ENCODE data around the gene KITLG.
"Not testable (repeated sequence)": the region's sequence is repeated elsewhere in the genome, so short reads cannot be mapped to it uniquely, and the experiment has no call there.

Gene KITLG, protein sequence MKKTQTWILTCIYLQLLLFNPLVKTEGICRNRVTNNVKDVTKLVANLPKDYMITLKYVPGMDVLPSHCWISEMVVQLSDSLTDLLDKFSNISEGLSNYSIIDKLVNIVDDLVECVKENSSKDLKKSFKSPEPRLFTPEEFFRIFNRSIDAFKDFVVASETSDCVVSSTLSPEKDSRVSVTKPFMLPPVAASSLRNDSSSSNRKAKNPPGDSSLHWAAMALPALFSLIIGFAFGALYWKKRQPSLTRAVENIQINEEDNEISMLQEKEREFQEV

GRCh38 chr12:88580051-88580871 lies at the start of gene KITLG:
TSS of gene KITLG (minus strand) at chr12:88580471. CDS start at chr12:88580278, 193 bp downstream.
- no peak for DNase-seq (ENCODE audit: low read depth in 2 of 2)

- no peak for DNase-seq (ENCODE audit: low read depth in 2 of 2)
Observed at GRCh38 chr12:88628856-88629509, 48.7 kb upstream of the KITLG start.

- not testable (repeated sequence) for DNase-seq (ENCODE audit: low read depth in 2 of 2)
Observed at GRCh38 chr12:88628035-88628434, 47.8 kb upstream of the KITLG start.

- DNase-seq (ENCODE audit: low read depth in 2 of 2) = no peak
Observed at GRCh38 chr12:88627501-88627900, 47.2 kb upstream of the KITLG start.

DNA sequence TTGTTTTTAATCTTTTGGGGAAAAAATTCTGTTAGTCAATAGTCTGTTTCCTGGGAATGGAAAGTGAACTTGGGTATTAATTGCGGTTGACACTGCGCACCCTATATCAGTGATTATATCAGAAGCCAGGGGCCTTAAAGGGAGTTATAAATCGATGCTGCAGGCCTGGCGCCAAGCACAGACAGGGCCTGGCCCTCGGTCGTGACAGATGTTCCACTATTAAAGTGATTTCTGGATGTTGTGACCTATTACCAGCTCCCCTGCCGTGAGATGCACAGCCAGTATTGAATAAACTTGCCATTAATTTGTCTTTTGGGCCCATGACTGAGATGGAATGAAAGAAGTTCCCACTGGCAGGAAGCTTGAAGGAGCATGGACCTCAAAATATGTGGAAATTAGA lies 45.1 kb upstream of the KITLG start:
- no peak for DNase-seq (ENCODE audit: low read depth in 2 of 2)

- no peak for DNase-seq (ENCODE audit: low read depth in 2 of 2)
Observed at GRCh38 chr12:88624911-88625310, 44.6 kb upstream of the KITLG start.

GRCh38 chr12:88623777-88624548 lies 43.7 kb upstream of the KITLG start:
- no peak for DNase-seq (ENCODE audit: low read depth in 2 of 2)

- no peak for DNase-seq (ENCODE audit: low read depth in 2 of 2)
Observed at GRCh38 chr12:88617352-88617751, 37.1 kb upstream of the KITLG start.

DNA sequence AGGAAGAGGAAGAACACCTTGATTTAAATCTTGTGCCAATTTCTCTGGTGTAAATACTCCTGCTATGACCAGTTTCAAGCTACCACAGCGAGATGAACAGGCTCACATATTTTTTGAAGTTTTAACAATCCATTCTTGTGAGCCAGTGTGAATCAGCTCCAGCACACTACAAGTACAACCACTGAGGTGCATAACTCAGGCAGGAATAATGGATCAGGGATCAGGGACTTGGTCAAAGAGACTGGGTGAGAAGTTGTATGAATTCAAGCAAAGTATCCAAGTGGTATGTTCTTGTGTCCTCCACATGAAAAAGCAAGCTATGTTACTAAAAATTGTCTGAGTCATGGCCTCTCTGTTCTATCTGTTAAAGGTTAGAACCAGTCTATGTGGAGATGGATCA lies 35.2 kb upstream of the KITLG start:
- no peak for DNase-seq (ENCODE audit: low read depth in 2 of 2)

DNA sequence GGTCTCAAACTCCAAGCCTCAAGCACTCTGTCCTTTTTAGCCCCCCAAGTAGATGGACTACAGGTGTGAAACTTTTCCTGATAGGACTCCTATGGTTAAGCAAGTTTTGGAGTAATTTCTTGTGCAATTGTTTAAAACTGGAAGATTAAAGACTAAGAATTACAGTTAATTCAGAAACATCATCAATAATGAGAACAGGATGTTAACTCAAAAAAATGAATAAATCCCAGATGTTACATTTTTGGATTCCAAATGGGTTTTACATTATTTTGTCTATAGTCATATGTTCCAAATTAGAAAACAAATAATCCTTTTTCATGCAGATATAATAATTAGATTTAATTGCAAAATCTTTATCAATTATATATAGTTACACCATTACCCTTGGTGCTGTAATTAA lies 24.4 kb upstream of the KITLG start:
- no peak for DNase-seq (ENCODE audit: low read depth in 2 of 2)

GRCh38 chr12:88600272-88600671 lies 20.0 kb upstream of the KITLG start:
- DNase-seq (ENCODE audit: low read depth in 2 of 2) = no peak

DNA sequence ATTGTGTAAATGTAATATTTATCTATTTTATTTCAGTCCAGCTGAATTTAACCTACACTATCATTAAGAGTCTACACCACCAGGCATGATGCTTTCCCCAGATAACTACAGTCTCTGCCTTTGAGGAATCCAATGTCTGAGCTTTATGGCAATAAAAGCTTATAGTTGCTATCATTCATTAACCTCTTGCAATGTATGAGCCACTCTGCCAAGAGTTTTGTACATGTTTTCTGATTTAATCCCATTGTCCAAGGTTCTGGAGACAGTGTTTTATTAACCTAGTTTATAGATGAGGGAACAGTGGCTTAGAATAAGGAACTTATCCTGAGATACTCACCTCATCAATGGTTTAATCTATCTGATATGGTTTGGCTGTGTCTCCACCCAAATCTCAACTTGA lies 17.1 kb upstream of the KITLG start:
- DNase-seq (ENCODE audit: low read depth in 2 of 2) = no peak

- DNase-seq (ENCODE audit: low read depth in 2 of 2) = no peak
Observed at GRCh38 chr12:88595697-88596096, 15.4 kb upstream of the KITLG start.

GRCh38 chr12:88594780-88595179 lies 14.5 kb upstream of the KITLG start:
- DNase-seq (ENCODE audit: low read depth in 2 of 2) = no peak

DNA sequence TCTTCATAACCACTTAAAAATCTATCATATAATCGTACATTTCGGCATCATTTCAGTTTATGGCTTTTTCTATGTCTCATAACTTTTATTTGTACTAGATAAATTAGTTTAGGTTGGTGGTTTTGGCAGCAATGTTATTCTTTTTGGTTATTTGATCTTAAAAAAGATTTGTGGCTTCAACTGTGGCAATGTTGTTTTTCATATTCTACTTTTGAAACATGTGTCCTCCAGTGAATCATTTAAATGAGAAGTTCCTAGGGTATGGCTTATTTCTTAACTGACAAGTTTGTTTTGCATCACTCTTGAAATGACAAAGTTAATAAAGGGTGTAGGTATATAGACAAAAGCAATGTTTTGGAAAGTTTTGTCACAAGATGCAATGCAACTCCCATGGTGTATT lies 11.1 kb upstream of the KITLG start:
- no peak for DNase-seq (ENCODE audit: low read depth in 2 of 2)

DNA sequence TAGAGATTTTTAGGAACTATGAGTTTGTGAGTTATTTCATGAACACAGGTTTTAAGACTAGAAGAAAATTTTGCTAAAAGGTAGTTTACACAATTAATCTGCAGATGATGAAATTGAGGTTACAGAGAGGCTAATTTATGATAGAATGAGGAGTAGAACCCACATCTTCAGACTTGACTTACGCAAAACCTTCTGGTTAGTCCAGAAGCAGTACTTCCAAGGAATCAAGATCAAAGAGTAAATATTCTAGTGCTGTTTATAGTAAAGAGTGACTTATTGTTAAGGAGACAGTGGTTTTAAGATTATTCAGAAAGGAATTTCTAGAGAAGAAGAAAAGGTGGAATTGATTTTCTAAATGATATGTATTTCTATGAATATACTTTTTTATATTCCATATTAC lies 10.6 kb upstream of the KITLG start:
- DNase-seq (ENCODE audit: low read depth in 2 of 2) = no peak

DNA sequence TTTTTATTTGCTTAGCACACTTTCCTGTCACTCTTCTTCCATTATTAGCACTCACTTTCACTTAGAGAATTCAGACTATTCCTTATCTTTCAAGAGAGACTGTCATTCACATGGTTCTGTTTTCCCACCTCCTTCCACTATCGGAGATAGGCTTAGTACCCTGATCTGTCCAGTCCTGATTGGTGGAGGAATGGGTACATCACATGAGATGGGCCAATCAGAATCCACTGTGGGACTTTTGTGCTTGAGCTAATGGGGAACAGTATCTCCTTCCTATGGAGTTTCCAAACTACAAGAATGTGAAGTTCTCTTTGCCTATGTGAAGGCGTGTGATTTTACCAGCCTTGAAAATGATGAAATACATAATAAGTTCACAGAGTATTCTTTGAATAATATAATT lies 4.8 kb upstream of the KITLG start:
- no peak for DNase-seq (ENCODE audit: low read depth in 2 of 2)

- DNase-seq (ENCODE audit: low read depth in 2 of 2) = no peak
Observed at GRCh38 chr12:88579601-88580050, 645 bp downstream of the KITLG start.

- DNase-seq (ENCODE audit: low read depth in 2 of 2) = no peak
Observed at GRCh38 chr12:88579161-88579517, 1.1 kb downstream of the KITLG start.

DNA sequence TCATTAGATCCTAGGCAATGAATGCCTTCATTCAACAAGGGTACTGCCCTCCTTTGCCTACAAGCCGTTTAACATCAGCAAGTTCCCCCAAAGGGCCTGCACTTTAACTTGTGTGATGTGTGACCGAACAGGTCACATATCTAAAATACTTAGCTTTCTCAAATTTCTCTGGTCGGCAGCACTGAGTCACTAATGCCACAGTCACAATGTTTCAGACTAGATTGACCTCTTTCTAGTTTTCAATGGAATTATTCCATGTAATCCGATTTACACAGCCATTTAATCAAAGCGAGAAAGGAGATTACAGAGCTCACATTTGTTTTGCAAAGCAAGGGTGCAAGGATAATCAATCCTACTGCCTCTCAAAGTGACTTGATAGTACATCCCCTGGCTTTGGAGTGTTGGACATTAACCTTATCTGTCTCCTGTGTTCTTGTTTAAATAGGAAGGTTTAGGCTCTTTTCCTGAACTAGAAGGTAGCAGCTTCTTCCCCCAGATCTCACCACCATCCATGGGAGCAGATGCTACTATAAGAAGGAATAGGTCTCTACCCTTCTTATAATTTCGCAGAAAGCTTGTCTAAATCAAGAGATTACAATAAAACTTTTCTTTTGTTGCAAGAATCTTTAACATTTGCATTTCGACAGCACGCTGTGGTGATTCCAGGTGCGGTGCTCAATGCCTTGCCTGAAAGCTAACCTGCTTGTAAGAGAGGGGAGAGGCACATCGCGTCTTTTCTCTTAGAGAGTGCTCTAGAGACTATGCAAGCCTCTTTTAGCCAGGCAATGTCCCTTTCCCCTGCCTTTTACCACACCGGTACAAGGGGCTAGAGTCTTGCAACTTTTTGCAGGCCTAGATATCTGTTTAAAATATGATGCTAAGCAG lies 1.8 kb downstream of the KITLG start:
- DNase-seq (ENCODE audit: low read depth in 2 of 2) = no peak

DNA sequence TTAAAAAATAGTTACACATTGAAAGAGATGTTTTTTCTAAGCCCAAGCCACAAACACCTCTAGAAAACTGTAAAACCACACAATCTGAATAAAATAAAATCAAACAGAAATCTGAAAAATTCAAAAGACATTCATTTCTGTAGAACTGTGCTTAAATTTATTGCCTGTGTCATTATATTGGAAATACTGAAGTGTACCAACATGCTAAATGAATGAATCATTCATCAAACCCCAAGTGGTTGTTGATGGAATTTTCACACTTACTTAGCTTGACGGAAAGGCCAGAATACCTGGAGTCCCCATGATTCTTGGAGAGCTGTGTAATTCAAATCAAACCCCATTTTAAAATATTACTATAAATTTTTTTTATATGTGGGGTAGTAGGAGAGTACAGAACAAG lies 2.7 kb downstream of the KITLG start:
- DNase-seq (ENCODE audit: low read depth in 2 of 2) = no peak

Data from stimulated activated CD8-positive, alpha-beta memory T cell treated with anti-CD3 and anti-CD28 coated beads, Interleukin-7, amount 100 ng/mL, for 4 hours (primary cell).